Stomach smooth muscle (tissue), 2 donors: ENCODE data around the gene BNIPL.

Experiments used
- H3K27ac ChIP-seq: one replicate; pipeline ENCODE4 v1.7.0; 2013; ENCODE audit warnings: mild to moderate bottlenecking, low read length, inconsistent platforms
- H3K27me3 ChIP-seq, 2 donors: one replicate each; pipeline ENCODE4 v1.7.0; 2013; ENCODE audit warnings: low read length in 2 of 2; ENCODE audit not compliant: insufficient read depth in 2 of 2, control insufficient read depth in 1 of 2
- H3K36me3 ChIP-seq, 2 donors: one replicate each; pipeline ENCODE4 v1.7.0; 2013; ENCODE audit warnings: low read length in 2 of 2; ENCODE audit not compliant: control insufficient read depth in 2 of 2, insufficient read depth in 2 of 2
- H3K4me1 ChIP-seq: one replicate; pipeline ENCODE4 v1.7.0; 2013; ENCODE audit warnings: low read length; ENCODE audit not compliant: control insufficient read depth, insufficient read depth
- H3K4me3 ChIP-seq, 2 donors: one replicate each; pipeline ENCODE4 v1.7.0; 2013; ENCODE audit warnings: low read length in 2 of 2
- H3K9ac ChIP-seq, 2 donors: one replicate each; pipeline ENCODE4 v1.7.0; 2013; ENCODE audit warnings: low read length in 2 of 2, mild to moderate bottlenecking in 1 of 2
- H3K9me3 ChIP-seq, 2 donors: one replicate each; pipeline ENCODE4 v1.7.0; 2013; ENCODE audit warnings: low read length in 2 of 2; ENCODE audit not compliant: control insufficient read depth in 2 of 2
- donor health status: healthy.
- donor health status: Pancreatic carcinoma.

The BNIPL gene

GRCh38 chr1:151070474-151071276 lies 34.3 kb downstream of the BNIPL start, which contains the start of gene GABPB2:
TSS of gene GABPB2 (plus strand) at chr1:151070761. CDS start at chr1:151088190, 17,429 bp downstream.
- peaks cover 12% of the 10 kb centered on the region for H3K4me1 ChIP-seq
- H3K27ac ChIP-seq = peak within 1 kb of the TSS; percentile 100
- H3K36me3 ChIP-seq = peaks cover 0 to 5% of the 10 kb centered on the region in 2 donors
- peak within 1 kb of the TSS; percentile 75 to 97 for H3K4me3 ChIP-seq
- H3K9me3 ChIP-seq = no peaks in the 10 kb centered on the region
- H3K27me3 ChIP-seq = no peaks in the 10 kb centered on the region
- peak within 1 kb of the TSS; percentile 95 to 99 for H3K9ac ChIP-seq

DNA sequence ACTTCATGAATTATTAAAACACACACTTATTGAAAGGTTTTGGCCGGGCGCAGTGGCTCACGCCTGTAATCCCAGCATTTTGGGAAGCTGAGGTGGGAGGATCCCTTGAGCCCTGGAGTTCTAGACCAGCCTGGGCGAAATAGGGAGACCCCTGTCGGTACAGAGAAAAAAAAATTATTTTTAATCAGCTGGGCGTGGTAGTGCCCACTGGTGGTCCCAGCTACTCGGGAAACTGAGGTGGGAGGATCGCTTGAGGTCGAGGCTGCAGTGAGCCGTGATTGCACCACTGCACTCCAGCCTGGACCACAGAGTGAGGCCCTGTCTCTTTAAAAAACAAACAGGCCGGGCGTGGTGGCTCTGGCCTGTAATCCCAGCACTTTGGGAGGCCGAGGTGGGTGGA lies 35.8 kb downstream of the BNIPL start:
- H3K27me3 ChIP-seq = no peaks in the 10 kb centered on the region
- no peak overlapping the region for H3K27ac ChIP-seq
- no peak overlapping the region for H3K4me3 ChIP-seq
- H3K9ac ChIP-seq = no peak overlapping the region
- H3K36me3 ChIP-seq = peaks cover 0 to 5% of the 10 kb centered on the region in 2 donors
- no peaks in the 10 kb centered on the region for H3K9me3 ChIP-seq
- H3K4me1 ChIP-seq = peaks cover 12% of the 10 kb centered on the region

DNA sequence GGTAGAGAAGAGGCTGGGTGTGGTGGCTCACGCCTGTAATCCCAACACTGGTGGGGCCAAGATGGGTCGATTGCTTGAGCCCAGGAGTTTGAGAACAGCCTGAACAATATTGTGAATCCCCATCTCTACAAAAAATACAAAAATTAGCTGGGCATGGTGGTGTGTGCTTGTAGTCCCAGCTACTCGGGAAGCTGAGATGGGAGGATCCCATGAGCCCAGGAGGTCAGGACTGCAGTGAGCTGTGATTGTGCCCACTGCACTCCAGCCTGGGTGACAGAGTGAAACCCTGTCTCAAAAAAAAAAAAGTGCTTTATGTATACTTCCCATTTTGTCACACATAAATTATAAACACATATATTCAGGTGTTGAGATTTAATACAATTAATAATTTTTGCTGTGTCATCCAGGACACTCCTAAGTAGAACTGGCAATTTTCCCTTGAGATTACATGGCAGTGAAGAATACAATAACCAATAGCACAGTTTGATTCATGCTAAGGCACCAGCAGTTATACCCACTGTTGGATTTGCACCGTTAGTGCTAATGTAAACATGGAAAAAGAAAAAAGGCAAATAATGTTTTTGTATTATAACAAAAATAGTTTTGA lies 49.7 kb downstream of the BNIPL start:
- Histone ChIP-seq H3K9ac (peak overlapping the region in 1 of 2 donors; percentile 21), H3K4me1 (no peaks in the 10 kb centered on the region), H3K27me3 (no peaks in the 10 kb centered on the region), H3K9me3 (no peaks in the 10 kb centered on the region), H3K36me3 (peaks cover 0 to 3% of the 10 kb centered on the region in 2 donors), H3K4me3 (no peak overlapping the region), H3K27ac (no peak overlapping the region)
